Measurements from ENCODE around the gene OR2A42.
"Not testable (repeated sequence)": the region's sequence is repeated elsewhere in the genome, so short reads cannot be mapped to it uniquely, and the experiment has no call there.

DNA sequence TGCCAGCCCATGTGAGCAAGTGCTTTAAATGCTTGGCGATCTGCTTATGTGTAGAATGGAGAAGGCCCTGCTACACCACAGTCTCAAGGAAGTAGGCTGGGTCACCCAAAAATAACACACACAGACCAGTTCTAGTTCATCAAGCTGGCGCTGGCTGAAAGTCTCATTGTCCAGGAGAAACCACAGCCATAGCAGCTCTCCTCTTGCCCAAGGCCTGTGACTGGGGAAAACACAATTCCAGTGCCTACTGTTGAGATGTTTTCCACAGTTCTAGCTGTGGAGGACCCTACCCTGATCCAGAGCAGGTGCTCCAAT is 60.3 kb downstream of the OR2A42 start:
- TF ChIP-seq SIN3A, TAF1 (IDR thresholded peaks at IDR 0.05; ENCODE audit: borderline replicate concordance, low read depth, low read length): not testable (repeated sequence)
- TF ChIP-seq, protein P1, sequence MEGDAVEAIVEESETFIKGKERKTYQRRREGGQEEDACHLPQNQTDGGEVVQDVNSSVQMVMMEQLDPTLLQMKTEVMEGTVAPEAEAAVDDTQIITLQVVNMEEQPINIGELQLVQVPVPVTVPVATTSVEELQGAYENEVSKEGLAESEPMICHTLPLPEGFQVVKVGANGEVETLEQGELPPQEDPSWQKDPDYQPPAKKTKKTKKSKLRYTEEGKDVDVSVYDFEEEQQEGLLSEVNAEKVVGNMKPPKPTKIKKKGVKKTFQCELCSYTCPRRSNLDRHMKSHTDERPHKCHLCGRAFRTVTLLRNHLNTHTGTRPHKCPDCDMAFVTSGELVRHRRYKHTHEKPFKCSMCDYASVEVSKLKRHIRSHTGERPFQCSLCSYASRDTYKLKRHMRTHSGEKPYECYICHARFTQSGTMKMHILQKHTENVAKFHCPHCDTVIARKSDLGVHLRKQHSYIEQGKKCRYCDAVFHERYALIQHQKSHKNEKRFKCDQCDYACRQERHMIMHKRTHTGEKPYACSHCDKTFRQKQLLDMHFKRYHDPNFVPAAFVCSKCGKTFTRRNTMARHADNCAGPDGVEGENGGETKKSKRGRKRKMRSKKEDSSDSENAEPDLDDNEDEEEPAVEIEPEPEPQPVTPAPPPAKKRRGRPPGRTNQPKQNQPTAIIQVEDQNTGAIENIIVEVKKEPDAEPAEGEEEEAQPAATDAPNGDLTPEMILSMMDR (IDR thresholded peaks at IDR 0.05) = not testable (repeated sequence)

Measured in SK-N-SH (cell line).